Measurements from ENCODE around the gene BATF.

The BATF gene

GRCh38 chr14:75535164-75535898 is 13.1 kb downstream of the BATF start:
- DNase-seq: no peak

DNA sequence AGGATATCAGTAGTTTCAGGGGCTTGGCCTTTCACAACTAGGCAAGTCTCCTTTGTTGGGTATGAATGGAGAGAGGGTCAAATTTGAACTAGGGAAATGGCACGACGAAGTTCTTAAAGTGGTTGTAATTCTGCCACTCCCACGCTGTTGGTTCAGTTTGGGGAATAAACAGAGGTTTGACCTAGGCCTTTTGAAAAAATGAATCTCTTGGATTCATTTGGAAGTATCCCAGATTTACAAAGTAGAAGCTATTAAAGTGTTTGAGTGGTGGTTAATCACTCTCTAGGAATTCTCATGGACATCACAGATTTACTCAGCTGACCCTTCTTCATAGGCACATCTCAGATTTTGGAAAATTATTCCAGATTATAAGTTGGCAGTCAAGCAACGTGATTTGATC is 14.8 kb downstream of the BATF start:
- DNase-seq: no peak

GRCh38 chr14:75539162-75539560 is 16.9 kb downstream of the BATF start:
- DNase-seq: no peak

- DNase-seq: no peak
These were observed 17.6 kb downstream of the BATF start for GRCh38 chr14:75539561-75540478.

GRCh38 chr14:75540479-75540851 is 18.2 kb downstream of the BATF start:
- no peak for DNase-seq

DNA sequence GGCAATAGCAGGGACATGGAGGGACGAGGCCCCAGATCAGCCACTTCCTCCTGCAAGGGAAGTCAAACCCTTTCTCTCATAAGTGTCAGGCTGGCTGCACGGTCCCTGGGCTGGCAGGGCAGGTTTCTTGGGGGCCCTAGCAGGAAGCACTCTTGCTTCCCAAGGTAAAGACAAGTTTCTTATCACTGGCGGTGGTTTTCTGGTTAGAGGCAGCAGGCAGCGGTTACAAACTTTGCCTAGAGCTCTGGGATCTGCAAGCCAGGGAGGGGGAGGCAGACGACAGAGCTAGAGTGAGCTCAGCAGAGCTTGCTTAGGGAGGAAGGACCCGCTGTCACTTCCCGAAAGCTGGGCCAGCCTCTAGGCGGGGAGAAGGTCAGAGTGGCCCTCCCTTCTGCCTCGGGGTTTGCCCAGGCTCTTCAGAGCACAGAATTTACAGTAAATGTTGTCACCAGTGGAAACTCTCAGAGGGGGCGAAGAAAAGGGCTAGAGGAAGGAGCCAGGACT is 20.4 kb downstream of the BATF start:
- DNase-seq: no peak

DNA sequence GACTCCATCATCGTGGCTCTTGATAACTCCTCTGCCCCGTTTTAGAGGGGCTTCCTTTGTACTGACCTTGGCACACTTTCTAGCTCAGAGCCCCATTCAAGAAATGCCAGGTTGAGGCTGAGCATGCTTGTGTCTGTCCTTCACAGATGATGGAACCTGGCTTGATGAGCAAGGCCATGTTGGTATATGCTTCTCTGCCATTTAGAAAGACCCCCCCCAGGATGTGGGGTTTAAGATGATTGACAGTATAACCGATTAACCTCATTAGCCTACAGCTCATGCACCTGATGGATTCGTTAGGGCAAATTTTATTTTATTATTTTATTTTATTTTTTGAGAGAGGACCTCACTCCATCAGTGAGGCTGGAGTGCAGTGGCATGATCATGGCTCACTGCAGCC is 21.0 kb downstream of the BATF start:
- DNase-seq: no peak

GRCh38 chr14:75543786-75544185 is 21.5 kb downstream of the BATF start:
- DNase-seq: no peak

DNA sequence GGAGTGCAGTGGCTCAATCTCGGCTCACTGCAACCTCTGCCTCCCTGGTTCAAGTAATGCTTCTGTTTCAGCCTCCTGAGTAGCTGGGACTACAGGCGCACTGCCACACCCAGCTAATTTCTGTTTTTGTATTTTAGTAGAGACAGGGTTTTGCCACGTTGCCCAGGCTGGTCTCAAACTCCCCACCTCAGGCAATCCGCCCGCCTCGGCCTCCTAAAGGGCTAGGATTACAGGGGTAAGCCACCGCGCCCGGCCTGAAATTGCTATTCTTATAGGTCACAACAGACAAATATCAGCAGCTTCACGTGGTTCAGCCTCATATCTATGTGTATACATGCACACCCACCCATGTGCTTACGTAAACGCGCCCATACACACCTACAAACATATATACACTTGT is 23.6 kb downstream of the BATF start:
- DNase-seq: no peak

- no peak for DNase-seq
These were observed 25.4 kb downstream of the BATF start for GRCh38 chr14:75547552-75548250.

GRCh38 chr14:75548544-75548943 is 26.3 kb downstream of the BATF start:
- DNase-seq: no peak

GRCh38 chr14:75549169-75549568 is 26.9 kb downstream of the BATF start:
- DNase-seq: no peak

DNA sequence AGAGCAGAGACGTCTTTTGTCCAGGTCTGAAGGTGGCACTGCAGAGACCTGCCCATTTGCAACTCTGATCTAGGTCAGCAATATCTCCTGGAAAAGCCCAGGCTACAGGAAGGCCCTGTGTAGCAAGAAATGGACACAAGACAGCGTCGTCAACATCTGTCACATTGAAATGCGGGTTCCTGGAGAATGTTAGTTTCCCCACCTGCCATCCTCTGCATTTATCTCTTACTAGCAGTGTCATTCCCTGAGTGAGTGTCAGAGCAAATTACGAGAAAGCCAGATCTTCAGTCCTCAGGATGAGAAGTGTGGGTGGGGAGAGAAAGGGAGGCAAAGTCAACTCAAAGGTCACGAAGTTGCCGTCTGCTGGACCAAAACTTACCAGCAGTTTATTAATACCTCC is 28.8 kb downstream of the BATF start:
- no peak for DNase-seq

DNA sequence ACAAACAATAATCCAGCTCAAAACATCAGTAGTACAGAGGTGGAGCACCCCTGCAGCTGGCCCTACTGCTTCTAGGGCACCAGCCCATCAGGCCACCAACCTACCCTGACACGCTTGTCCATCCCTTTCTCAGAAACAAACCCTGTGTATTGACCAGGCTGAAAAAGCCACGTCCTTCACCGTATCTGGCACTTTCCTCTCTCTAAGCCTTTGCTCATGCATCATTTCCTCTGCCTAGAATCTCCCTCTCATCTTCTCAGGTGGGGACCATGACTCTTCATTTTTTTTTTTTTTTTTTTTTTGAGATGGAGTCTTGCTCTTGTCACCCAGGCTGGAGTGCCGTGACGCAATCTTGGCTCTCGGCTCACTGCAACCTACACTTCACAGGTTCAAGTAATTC is 30.9 kb downstream of the BATF start:
- no peak for DNase-seq

- no peak for DNase-seq
These were observed 31.6 kb downstream of the BATF start for GRCh38 chr14:75553761-75554364.

DNA sequence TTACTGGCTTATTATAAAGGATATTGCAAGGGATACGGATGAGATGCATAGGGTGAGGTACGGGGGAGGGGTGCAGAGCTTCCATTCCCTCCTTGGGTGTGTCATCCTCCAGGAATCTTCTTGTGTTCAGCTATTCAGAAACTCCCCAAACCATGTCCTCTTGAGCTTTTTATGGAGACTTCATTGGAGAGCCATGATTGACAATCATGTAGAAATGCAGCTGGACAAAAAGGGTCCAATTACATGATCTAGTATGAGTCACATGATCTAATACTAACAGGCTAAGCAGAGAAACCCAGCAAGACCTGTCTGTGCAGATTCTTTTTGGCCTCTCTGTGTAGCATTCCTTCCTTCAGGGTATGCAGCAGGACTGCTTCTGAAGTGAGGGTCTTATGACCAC is 32.2 kb downstream of the BATF start:
- DNase-seq: no peak

GRCh38 chr14:75558440-75558839 is 36.2 kb downstream of the BATF start:
- DNase-seq: no peak

- DNase-seq: no peak
These were observed 36.8 kb downstream of the BATF start for GRCh38 chr14:75559045-75559444.

GRCh38 chr14:75559451-75560222 is 37.4 kb downstream of the BATF start:
- no peak for DNase-seq

DNA sequence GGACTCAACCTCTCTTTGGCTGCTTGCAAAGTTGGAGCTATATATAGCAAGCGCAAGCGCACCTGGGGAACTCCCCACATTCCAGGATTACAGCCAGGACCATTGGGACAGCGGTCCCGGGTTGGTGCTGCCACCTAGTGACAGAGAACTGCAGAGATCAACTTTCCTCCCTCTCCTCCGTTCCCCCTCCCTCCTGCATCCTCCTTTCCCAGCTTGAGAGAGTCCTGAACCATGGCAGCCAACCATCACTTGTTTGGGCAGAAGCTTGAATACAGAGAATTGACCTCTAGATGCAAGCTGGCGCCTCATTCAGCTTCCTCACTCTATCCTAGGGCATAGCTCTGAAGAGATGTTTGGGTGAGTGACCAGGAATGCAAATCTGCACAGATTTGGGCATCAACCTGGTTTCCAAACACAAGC is 38.8 kb downstream of the BATF start:
- DNase-seq: peak; percentile 65

DNA sequence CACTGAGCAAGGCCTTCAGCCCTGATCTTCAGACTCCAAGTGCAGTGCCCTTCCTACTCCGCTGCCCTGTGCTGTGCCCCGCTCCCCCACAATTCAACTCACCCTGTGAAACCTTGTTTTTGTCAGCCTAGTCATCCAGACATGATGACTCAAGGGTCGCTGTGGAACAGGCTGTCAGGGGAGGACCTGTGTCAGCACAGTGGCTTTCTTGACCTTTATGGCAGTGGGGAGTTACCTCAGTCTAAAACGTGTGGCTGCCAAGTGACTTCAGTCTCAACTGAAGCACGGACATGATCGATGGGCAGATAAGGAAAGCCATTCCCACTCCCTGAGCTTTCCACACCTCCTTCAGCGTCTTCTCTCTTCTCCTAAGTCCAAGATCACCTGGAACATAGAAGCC is 39.8 kb downstream of the BATF start:
- DNase-seq: no peak

DNA sequence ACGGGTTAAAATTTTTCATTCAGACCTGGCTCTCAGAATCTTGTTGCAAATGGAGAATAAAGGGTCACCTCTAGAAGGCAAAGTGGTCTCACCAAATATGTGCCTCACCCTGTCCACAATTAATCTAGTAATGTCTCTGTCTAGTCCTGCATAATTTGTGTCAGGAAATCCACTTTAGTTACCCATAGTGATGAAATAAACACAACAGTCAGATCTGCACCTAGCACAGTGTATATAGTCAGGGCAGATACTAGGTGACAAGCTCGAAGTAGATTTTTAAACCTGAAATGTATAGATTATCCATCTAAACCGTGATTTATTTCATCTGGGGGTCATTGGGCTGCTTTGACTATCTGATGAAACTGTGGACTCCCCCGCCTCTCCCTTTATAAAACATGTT is 40.2 kb downstream of the BATF start:
- DNase-seq: no peak
